ENCODE results near the gene MORN1.

DNA sequence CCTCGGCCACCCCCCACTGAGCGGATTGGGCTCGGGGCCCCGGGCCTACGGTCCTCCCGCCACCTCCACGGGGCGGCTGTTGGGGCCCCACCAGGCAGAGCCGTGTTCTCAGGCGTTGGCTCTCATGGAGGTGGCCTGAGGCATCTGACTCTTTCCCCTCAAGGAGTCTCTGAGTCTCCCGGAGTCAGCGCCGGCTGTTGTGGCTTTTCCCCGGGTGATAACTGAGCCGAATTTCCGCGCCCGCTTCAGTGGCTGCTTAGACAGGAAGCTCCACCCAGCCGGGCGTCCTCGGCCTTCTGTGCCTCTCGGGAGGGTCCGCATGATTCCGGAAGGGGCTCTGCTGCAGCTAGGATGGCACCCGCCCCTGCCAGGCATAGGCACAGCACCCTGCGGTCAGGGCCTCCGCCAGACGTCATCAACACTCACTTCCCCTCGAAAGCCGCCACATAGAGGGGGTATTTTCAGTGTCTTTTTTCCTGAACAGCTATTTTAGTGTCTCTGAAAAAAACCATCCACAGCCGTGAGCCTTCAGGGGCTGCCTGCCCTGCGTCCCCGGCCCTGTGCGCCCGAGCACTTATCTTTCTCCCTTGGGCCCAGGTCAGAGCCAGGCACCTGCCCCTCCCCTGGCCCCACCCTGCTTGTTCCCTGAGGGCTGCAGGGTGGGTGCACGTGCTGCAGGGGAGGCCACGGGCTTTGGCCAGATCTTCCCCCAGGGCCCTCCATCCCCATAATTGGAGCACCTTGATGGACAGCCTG, 90.3 kb downstream of the MORN1 start:
- TF ChIP-seq, protein P1, sequence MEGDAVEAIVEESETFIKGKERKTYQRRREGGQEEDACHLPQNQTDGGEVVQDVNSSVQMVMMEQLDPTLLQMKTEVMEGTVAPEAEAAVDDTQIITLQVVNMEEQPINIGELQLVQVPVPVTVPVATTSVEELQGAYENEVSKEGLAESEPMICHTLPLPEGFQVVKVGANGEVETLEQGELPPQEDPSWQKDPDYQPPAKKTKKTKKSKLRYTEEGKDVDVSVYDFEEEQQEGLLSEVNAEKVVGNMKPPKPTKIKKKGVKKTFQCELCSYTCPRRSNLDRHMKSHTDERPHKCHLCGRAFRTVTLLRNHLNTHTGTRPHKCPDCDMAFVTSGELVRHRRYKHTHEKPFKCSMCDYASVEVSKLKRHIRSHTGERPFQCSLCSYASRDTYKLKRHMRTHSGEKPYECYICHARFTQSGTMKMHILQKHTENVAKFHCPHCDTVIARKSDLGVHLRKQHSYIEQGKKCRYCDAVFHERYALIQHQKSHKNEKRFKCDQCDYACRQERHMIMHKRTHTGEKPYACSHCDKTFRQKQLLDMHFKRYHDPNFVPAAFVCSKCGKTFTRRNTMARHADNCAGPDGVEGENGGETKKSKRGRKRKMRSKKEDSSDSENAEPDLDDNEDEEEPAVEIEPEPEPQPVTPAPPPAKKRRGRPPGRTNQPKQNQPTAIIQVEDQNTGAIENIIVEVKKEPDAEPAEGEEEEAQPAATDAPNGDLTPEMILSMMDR (IDR thresholded peaks at IDR 0.05; ENCODE audit: low read length): no peak
- TF ChIP-seq EZH2phosphoT487 (IDR thresholded peaks at IDR 0.05; ENCODE audit: low read length): no peak
- no peak for TF ChIP-seq EZH2 (optimal IDR thresholded peaks at IDR 0.05; ENCODE audit: low read depth, low read length)

All from MM.1S (cell line).